Liver (tissue), 3 donors: Measurements from ENCODE around the gene RUFY1.

Experiments
- CTCF ChIP-seq: fragments of 150-350 bp; IDR thresholded peaks from 2 replicates; pipeline ENCODE4 v1.5.1; 2017; ENCODE audit warnings: improper control_type of control experiment, low read depth, low read length; ENCODE audit not compliant: missing input control
- FOXA1 ChIP-seq: IDR thresholded peaks from 2 replicates; pipeline ENCODE4 v1.6.1; 2016; ENCODE audit warnings: antibody characterized with exemption
- JUND ChIP-seq, 2 donors: IDR thresholded peaks; 2 replicates each; pipeline ENCODE4 v1.6.1; 2016; ENCODE audit warnings: antibody characterized with exemption in 2 of 2
- MAX ChIP-seq: IDR thresholded peaks from 2 replicates; pipeline ENCODE4 v1.6.1; 2016; ENCODE audit warnings: antibody characterized with exemption
- YY1 ChIP-seq: IDR thresholded peaks from 2 replicates; pipeline ENCODE4 v1.6.1; 2016; ENCODE audit warnings: antibody characterized with exemption, mild to moderate bottlenecking
- donor health status: healthy.
- donor health status: healthy.

DNA sequence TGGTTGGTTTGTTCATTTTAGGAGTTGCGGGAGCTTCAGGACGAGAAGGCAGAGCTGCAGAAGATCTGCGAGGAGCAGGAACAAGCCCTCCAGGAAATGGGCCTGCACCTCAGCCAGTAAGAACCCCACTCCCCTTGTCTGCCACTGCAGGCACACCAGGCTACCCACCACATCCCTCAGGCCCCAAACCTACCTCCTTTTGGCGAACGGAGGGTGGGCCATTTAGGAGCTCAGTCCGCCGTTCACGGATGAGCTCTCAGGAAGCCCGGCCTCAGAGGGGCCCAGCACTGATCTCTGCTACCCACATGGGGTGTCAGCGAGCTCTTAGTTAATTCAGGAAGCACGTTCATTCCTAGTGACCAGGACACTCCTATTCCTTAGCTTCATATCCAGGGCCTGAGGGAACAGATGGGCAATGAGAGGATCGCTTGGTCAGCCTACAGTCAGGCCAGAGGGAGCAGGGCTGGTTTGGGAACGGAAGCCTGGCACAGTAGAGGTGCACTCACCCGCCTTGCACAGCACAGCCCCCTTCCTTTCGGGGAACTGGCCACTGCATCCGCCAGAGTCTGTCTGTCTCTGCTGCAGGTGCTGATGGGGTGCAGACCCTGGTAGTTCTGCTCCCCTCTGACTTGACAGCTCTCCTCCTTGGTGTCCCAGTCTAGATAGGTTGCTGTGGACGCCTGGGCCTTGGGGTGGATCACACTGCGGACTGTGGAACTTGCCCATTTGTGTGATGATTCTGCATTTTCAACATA, 51.7 kb downstream of the RUFY1 start:
- TF ChIP-seq YY1 (no peak), CTCF (no peak), FOXA1 (no peak), MAX (no peak), JUND (IDR thresholded peaks at IDR 0.05) (no peak)
